Upper lobe of right lung (tissue), 1 donor: ENCODE data around the gene SOX2. TPM values are rescaled to one million over a fixed set of nuclear protein-coding genes. Genes with fewer than 3 reads are reported as not detected.

Experiments used
- ATAC-seq: fragments of 200-7000 bp; cut with Tn5 transposase; one replicate; pipeline ENCODE4 v1.9.1; 2020; ENCODE audit warnings: mild to moderate bottlenecking, moderate library complexity
- DNase-seq: peaks from one replicate; pipeline ENCODE4 v3.0.0-alpha.2; 2020
- H3K27ac ChIP-seq: fragments of 200-600 bp; one replicate; pipeline ENCODE4 v1.8.0; 2022
- H3K27me3 ChIP-seq: fragments of 200-600 bp; one replicate; pipeline ENCODE4 v1.8.0; 2022; ENCODE audit warnings: mild to moderate bottlenecking
- H3K36me3 ChIP-seq: fragments of 200-600 bp; one replicate; pipeline ENCODE4 v1.8.0; 2022
- H3K4me1 ChIP-seq: fragments of 200-600 bp; one replicate; pipeline ENCODE4 v1.8.0; 2022
- H3K4me3 ChIP-seq: fragments of 200-600 bp; one replicate; pipeline ENCODE4 v1.8.0; 2022; ENCODE audit warnings: mild to moderate bottlenecking
- H3K9me3 ChIP-seq: fragments of 200-600 bp; one replicate; pipeline ENCODE4 v1.8.0; 2022
- CTCF ChIP-seq: fragments of 200-600 bp; IDR thresholded peaks from one replicate; pipeline ENCODE4 v1.8.0; 2022; ENCODE audit warnings: antibody characterized with exemption
- intact Hi-C: fragments of 100-400 bp; cut with DNase I; formaldehyde crosslinking; loops from one replicate; pipeline ENCODE4 v1.11.0; 2022
- total RNA-seq: library from RNA; stranded (reverse); fragmentation: NEBNext Ultra II Directional; extraction: Animal tissue kit (Norgen Biotek cat#: 25700); gene quantifications from one replicate; pipeline ENCODE4 v1.2.1, GENCODE V29; 2021
- donor health status: DM: no; HTN: yes; CAD: no; lungs with severe emphysema.

The SOX2 gene
- total RNA-seq, 1 donor from 2014 or later = 0.20 TPM

DNA sequence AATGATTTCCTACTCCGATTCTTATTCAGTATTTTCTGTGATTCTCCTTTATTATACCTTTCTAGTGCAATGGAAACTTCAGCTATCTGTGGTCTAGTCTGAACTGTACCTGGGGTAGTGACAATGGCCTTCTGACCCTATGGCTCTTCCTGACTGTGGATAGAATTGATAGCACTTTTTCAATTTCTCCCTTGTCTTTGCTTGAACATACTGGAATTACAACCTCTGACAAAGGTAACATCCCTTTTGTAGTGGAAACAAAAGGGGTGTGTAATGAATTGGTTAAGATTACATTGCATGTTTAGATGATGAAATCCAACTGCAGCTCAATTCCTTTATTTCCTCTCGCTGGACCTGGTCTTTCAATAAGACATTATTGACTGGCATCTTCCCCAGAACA, 21.0 kb upstream of the SOX2 start:
- Histone ChIP-seq H3K36me3 (no peaks in the 10 kb centered on the region), H3K27me3 (peaks cover 11% of the 10 kb centered on the region), H3K9me3 (no peaks in the 10 kb centered on the region), H3K27ac (no peak overlapping the region), H3K4me1 (peaks cover 4% of the 10 kb centered on the region), H3K4me3 (no peak overlapping the region)
- TF ChIP-seq CTCF = no peak
- ATAC-seq (no peak), DNase-seq (no peak)
- intact Hi-C loops = no loop called here

GRCh38 chr3:181691901-181692300, 19.8 kb upstream of the SOX2 start:
- no peak overlapping the region for H3K27ac ChIP-seq
- H3K4me3 ChIP-seq = no peak overlapping the region
- no peaks in the 10 kb centered on the region for H3K36me3 ChIP-seq
- H3K27me3 ChIP-seq = peaks cover 22% of the 10 kb centered on the region
- no peak for ATAC-seq
- peaks cover 10% of the 10 kb centered on the region for H3K4me1 ChIP-seq
- no peaks in the 10 kb centered on the region for H3K9me3 ChIP-seq
- no peak for TF ChIP-seq CTCF
- intact Hi-C loops = no loop called here
- DNase-seq = no peak

DNA sequence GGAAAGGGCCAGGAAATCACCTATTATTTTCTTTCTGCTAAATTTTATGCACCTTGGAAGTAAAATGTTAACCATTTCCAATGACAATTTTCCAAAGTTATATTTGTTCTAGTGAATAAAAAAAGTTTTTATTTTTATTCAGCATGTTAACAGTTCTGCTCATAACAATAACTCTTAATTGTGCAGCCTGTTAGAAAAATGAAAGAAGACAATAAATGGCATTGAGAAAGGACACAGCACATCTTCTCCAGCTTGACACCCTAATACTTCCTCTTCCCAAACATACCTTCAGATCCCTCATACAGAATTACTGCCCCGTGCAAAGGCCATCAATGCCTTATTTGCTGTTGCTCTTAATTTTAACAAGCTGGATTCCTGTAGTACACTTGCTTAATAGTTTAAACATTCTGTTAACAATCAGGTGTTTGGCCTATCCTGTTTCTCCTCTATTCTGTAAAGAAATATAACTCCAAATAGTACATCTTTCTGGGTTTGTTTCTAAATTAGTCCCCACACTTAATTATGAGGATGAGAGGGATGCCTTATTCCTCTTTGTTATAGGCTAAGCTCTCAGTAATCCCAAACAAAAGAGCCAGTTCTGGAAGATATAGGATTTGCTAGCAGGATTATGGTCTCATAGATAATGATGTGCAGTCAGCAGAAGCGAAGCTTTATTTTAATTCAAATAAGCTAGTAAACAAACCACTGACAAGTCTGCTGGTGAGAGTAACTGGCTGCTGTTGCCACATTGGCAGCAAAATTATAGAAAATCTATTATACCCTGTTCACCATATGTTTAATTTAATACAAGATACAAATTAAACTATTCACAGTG, 19.2 kb upstream of the SOX2 start:
- no peak for ATAC-seq
- H3K27me3 ChIP-seq = peaks cover 28% of the 10 kb centered on the region
- intact Hi-C loops = no loop called here
- no peak for DNase-seq
- no peaks in the 10 kb centered on the region for H3K9me3 ChIP-seq
- H3K4me3 ChIP-seq = no peak overlapping the region
- no peak overlapping the region for H3K27ac ChIP-seq
- peaks cover 10% of the 10 kb centered on the region for H3K4me1 ChIP-seq
- no peak for TF ChIP-seq CTCF
- H3K36me3 ChIP-seq = no peaks in the 10 kb centered on the region

GRCh38 chr3:181693280-181693679, 18.4 kb upstream of the SOX2 start:
- H3K27ac ChIP-seq = no peak overlapping the region
- H3K9me3 ChIP-seq = no peaks in the 10 kb centered on the region
- intact Hi-C loops = no loop called here
- DNase-seq (no peak), ATAC-seq (no peak)
- peaks cover 35% of the 10 kb centered on the region for H3K27me3 ChIP-seq
- no peak overlapping the region for H3K4me3 ChIP-seq
- no peaks in the 10 kb centered on the region for H3K36me3 ChIP-seq
- no peak for TF ChIP-seq CTCF
- H3K4me1 ChIP-seq = peaks cover 10% of the 10 kb centered on the region

- no peaks in the 10 kb centered on the region for H3K36me3 ChIP-seq
- TF ChIP-seq CTCF = no peak
- peak; percentile 89 for ATAC-seq
- DNase-seq = peak; percentile 84
- H3K27ac ChIP-seq = no peak overlapping the region
- intact Hi-C loops = no loop called here
- H3K27me3 ChIP-seq = peaks cover 53% of the 10 kb centered on the region
- H3K4me1 ChIP-seq = peaks cover 10% of the 10 kb centered on the region
- no peaks in the 10 kb centered on the region for H3K9me3 ChIP-seq
- H3K4me3 ChIP-seq = peak overlapping the region; percentile 45
These were observed 16.7 kb upstream of the SOX2 start for GRCh38 chr3:181694805-181695660.
